ENCODE measurements around the gene DUSP22.
"Not testable (repeated sequence)": the region's sequence is repeated elsewhere in the genome, so short reads cannot be mapped to it uniquely, and the experiment has no call there.

Gene DUSP22

DNA sequence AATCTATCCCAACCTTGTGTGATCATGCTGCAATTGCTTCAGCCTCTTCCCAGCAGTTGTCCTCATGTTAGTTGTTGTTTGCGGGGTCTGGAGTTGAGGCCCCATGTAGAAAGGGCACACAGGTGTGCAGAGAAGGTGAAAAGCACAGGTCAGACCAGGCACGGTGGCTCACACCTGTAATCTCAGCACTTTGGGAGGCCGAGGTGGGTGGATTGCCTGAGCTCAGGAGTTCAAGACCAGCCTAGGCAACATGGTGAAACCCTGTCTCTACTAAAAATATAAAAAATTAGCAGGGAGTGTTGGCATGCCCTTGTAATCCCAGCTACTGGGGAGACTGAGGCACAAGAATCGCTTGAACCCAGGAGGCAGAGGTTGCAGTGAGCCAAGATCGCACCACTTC, 6.4 kb upstream of the DUSP22 start:
- not testable (repeated sequence) for H3K9me3 Mint-ChIP-seq, H3K4me3 Mint-ChIP-seq, DNase-seq, H3K27ac Mint-ChIP-seq, H3K27me3 Mint-ChIP-seq
- H3K4me1 Mint-ChIP-seq, result peaks cover 45% of the 10 kb centered on the region
- CTCF ChIA-PET, result interaction anchor here (0.6 to 1.4 kb wide), 2 partner anchors 54 to 91 kb away, joined by 3 to 5 read pairs; no protein-coding TSS in a partner anchor
- peaks cover 10% of the 10 kb centered on the region for H3K36me3 Mint-ChIP-seq

DNA sequence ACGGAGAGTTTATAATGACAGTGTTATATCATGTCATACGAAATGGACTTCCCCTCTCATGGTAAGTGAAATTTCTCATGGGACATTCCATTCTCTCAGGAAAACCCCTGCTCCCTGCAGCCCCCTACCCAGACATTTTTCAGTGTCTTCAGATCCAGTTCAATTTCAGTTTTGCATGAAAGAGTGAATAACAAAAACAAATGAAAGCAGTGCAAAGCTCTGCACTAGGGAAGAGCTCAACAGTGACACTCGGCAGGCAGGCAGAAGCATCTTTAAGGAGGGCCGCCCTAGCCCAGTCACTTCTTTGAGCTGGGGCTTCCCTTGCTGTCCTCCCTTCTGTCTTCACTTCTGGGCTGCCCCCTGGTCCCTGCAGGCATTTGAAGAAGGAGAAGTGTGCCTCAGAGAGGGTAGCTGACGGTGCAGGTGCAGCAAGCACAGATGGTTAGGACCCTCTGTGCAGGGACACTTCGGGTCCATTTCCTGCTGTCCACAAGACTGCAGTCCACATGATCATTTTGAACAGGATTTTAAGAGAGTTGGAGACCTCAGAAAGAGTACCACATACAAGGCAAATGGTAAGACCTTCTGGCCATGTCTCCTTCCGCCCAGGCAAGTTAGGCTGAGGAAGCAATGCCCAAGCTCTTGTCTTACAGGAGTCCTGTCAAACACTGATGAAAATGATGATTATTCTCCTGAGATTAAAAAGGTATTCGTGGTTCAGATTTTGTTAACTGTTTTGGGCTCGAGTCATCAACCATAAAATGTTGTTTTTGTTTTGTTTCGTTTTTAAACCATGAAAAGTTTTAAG, 5.4 kb upstream of the DUSP22 start:
- no peak overlapping the region for H3K4me3 Mint-ChIP-seq
- H3K4me1 Mint-ChIP-seq, result peaks cover 52% of the 10 kb centered on the region
- DNase-seq, result no peak
- peaks cover 10% of the 10 kb centered on the region for H3K36me3 Mint-ChIP-seq
- CTCF ChIA-PET, result interaction anchor here (0.7 to 1.4 kb wide), 3 partner anchors 63 to 92 kb away, joined by 3 to 5 read pairs (median 3); no protein-coding TSS in a partner anchor
- H3K9me3 Mint-ChIP-seq, result peaks cover 2% of the 10 kb centered on the region
- H3K27me3 Mint-ChIP-seq, result no peaks in the 10 kb centered on the region
- peak overlapping the region; percentile 6 for H3K27ac Mint-ChIP-seq

DNA sequence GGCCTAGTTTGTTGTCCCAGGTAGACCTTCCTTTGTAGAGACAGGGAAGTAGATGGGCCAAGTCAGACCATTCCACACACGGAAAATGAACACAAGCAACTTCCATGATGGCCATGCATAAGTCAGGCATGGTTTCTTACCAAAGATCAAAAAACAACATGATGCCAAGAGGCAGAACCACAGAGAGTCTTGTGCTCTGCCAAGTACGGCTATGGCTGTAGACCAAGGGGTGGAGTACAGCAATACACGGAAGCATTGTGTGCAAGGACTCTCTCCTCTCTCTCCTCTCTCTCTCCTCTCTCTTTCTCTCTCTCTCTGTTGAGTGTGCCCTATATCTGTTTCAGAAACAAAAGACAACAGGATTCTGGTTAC, 4.8 kb upstream of the DUSP22 start:
- CTCF ChIA-PET, result interaction anchor here (0.7 to 0.9 kb wide), 2 partner anchors 63 to 71 kb away, joined by 3 read pairs; no protein-coding TSS in a partner anchor
- peaks cover 52% of the 10 kb centered on the region for H3K4me1 Mint-ChIP-seq
- peaks cover 2% of the 10 kb centered on the region for H3K9me3 Mint-ChIP-seq
- H3K27ac Mint-ChIP-seq, result no peak overlapping the region
- peaks cover 10% of the 10 kb centered on the region for H3K36me3 Mint-ChIP-seq
- H3K4me3 Mint-ChIP-seq, result no peak overlapping the region
- DNase-seq, result no peak
- H3K27me3 Mint-ChIP-seq, result no peaks in the 10 kb centered on the region

DNA sequence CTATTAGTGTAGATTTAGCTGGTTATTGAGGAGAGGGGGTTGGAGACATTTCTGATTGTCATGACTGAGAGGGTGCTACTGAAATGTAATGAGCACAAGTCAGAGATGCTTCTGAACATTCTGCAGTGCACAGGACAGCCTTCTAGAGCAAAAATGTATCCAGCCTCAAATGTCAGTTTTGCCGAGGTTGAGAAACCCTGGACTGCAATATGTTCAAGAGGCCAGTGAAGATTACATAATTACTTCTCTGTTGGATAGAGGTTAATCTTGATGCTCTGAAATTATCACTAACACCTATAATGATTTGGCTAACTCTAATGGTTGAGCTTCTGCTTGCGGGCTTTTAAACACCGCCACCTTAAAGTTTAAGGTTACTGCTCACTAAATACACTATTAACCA, 3.4 kb upstream of the DUSP22 start:
- DNase-seq, result no peak
- no peak overlapping the region for H3K27ac Mint-ChIP-seq
- CTCF ChIA-PET, result no interaction called here
- H3K27me3 Mint-ChIP-seq, result no peaks in the 10 kb centered on the region
- H3K4me1 Mint-ChIP-seq, result peaks cover 55% of the 10 kb centered on the region
- no peak overlapping the region for H3K4me3 Mint-ChIP-seq
- peaks cover 14% of the 10 kb centered on the region for H3K36me3 Mint-ChIP-seq
- no peaks in the 10 kb centered on the region for H3K9me3 Mint-ChIP-seq

DNA sequence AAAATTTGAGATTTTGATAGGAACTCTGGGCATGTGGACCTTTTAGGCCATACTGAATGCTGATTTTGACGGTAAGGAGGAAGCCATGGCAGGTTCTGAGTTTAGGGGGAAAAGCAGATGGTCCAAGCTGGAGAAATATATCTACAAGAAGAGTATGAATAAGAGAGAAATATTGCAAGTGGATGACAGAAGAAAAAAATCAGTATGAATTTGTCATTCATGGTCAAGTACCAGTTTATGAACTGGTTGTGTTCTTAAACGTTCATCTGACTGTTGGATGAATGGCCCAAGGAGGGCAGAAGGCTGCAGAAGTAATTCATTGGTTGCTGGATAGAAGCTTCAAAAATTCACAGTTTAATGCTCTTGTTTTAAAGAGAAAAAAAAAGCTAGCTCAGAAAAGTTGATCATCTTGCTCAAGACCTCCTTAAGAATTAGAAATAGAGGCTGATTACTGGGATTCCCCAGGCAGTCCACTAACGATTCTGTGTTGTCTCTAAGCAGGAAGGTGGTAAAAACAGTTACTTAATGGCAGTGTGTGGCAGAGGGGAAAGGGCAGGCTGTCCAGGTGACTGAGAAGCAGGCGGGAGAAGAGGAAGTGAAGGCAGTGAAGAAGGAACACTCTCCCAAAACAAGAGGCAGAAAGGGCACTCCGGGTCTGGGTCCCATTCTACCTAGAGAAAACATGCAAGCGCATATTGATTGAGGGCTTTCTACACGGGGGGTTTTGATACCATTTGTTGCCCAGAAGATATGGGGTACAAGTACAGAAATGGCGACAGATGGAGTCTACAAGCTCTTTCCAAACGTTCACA, 2.0 kb upstream of the DUSP22 start:
- DNase-seq, result no peak
- Mint-ChIP-seq H3K4me3 (peak overlapping the region; percentile 79), H3K27me3 (no peaks in the 10 kb centered on the region), H3K9me3 (no peaks in the 10 kb centered on the region), H3K36me3 (peaks cover 16% of the 10 kb centered on the region), H3K27ac (peak overlapping the region; percentile 25), H3K4me1 (peaks cover 53% of the 10 kb centered on the region)
- CTCF ChIA-PET, result no interaction called here

DNA sequence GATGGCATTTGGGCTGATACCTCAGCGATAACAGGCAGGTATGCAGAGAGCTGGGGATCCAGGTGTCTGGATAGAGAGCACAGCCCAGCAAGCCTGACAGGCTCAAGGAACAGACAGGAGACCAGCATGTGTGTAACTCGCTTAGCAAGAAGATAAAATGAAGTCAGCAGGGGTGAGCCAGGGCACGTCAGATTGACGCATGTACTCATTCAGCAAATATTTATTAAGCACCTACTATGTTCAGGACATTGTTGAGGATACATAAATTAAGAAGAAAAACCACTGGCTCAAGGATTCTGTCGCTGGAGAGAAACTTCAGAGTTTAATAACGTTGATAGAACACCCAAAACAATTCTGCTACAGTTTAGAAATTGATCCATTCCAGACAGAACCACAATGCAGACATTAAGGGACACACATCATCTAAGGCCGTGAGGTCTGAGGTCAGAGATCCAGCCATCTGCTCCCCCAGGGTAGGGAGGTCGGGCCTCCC, 1.0 kb upstream of the DUSP22 start:
- peaks cover 56% of the 10 kb centered on the region for H3K4me1 Mint-ChIP-seq
- CTCF ChIA-PET, result no interaction called here

DNA sequence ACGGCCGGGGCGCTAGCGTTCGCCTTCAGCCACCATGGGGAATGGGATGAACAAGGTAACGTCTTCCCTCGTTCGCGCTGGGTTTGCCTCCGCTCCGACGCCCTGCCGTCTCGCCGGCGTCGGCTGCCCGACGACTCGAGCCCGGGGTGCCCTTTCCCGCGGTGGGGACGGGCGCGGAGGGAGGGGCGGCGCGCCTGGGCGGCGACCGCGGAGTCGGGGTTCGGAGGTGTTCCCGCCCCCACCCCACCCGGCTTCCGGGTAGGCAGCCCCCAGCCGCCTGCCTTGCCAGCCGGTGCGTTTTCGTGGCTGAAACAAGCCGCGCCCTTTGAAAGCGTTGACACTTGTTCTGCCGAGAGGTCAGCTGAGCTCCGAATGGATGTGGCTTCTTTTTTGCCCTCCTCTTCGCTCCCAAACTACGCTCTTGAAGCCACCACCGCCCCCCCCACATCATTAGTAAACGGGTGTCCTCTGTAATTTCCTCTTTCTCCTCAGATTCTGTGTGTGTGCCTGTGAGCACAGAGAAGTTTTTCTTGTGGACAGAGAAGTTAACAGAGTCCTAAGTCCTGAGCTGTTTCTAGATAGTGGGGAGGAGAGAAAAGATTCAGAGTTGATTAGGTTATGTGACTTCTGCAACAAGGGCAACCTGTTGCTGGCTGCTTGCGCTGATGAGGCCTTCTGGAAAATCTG, 362 bp downstream of the DUSP22 start:
- peaks cover 64% of the 10 kb centered on the region for H3K4me1 Mint-ChIP-seq
- CTCF ChIA-PET, result interaction anchor here (0.7 to 1.7 kb wide), 7 partner anchors 16 to 430 kb away, joined by 3 to 8 read pairs (median 3); no protein-coding TSS in a partner anchor
- H3K4me3 Mint-ChIP-seq, result peak overlapping the region; percentile 82
- DNase-seq, result peak; percentile 92
- H3K36me3 Mint-ChIP-seq, result peaks cover 19% of the 10 kb centered on the region
- no peaks in the 10 kb centered on the region for H3K9me3 Mint-ChIP-seq
- H3K27me3 Mint-ChIP-seq, result no peaks in the 10 kb centered on the region
- H3K27ac Mint-ChIP-seq, result peak overlapping the region; percentile 96

More for the DNA sequence above, 1.0 kb upstream of the DUSP22 start:
- Mint-ChIP-seq H3K27ac (peak overlapping the region; percentile 91), H3K9me3 (no peaks in the 10 kb centered on the region), H3K36me3 (peaks cover 18% of the 10 kb centered on the region), H3K27me3 (no peaks in the 10 kb centered on the region), H3K4me3 (peak overlapping the region; percentile 79)
- no peak for DNase-seq

DNA sequence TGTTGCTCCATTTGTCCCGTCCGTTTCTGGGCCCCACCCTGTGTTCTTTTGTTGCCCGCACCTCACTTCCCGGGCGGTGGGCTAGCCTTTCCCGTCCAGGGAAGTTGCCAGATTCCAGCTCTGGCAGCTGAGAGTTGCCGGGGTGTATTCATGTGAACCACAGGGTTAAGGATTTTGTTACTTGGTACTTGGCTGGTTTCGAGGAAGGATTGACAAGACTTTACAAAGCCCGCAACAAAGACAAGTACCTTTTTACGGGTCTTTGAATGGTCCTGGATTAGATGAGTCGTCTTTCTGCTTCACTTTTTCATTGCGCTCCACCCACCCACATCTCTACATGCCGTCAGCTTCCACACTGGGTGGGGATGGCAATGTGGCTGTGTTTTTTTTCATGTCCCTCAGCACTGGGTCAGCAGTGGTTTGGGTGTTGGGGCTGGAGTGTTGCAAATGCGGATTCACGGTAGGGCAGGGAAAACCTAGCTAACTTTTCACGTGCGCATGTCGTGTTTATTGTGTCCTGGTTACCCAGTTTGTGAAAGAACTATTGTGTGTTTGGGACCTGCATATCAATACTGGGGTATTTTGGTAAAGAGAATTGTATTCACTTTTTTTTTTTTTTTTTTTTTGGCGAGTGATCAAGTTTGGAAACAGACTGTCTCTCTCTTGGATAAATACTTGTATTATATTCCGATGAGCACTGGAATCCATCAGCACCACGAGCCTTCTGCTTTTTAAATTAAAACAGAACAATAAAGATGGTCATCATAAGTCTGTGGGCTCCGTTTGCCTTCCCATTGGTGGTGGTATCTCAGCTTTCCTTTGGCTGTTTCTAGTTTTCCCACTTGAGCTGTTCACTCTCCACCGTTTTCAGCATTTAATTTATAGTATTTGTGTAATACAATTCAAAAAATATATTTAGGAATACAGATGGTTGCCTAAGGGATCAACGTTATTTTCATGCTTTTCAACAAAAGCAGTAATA, 1.2 kb downstream of the DUSP22 start:
- peak overlapping the region; percentile 82 for H3K4me3 Mint-ChIP-seq
- H3K27me3 Mint-ChIP-seq, result no peaks in the 10 kb centered on the region
- peaks cover 63% of the 10 kb centered on the region for H3K4me1 Mint-ChIP-seq
- H3K27ac Mint-ChIP-seq, result peak overlapping the region; percentile 96
- CTCF ChIA-PET, result interaction anchor here (0.7 to 1.7 kb wide), 7 partner anchors 15 to 429 kb away, joined by 3 to 8 read pairs (median 3); no protein-coding TSS in a partner anchor
- H3K36me3 Mint-ChIP-seq, result peaks cover 16% of the 10 kb centered on the region
- H3K9me3 Mint-ChIP-seq, result no peaks in the 10 kb centered on the region
- peak; percentile 44 for DNase-seq

DNA sequence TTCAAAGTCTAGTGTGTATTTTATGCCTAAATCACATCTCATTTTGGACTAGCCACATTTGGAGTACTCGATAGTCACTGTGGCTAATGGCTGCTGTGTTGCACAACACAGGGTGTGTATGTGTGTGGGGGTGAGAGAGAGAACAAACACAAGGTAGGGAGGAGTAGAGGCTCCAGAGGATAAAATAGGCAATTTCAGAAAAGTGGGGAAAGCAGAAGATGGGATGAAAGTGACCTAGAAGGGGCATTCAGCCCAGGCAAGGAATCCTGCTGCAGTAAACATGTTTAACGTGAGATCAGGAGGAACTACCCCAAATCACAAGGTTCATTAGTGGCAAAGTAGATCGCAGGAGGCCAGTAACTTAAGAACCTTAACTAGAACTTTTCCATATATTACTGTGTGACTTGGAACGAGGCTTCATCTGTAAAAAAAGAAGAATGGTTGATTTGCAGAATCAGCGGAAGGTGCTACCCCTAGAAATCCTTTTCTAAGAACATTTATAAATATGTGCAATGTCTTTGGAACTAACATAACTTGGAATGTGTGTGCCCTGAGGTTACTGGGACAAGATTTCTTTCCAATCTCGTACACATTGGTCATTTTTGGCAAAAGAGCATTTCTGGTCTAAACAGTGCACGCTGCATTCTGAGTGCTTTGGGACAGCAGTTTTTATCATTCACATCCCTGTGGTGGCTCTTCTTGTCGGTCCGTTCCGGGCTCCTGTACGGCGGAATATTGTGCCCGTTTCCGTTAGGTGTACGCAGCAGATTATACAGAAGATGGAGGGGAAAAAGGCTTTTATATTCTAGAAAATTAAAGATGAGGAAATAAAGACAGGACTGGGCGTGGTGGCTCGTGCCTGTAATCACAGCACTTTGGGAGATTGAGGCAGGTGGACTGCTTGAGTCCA, 2.6 kb downstream of the DUSP22 start:
- H3K36me3 Mint-ChIP-seq, result peaks cover 16% of the 10 kb centered on the region
- no peaks in the 10 kb centered on the region for H3K27me3 Mint-ChIP-seq
- H3K9me3 Mint-ChIP-seq, result no peaks in the 10 kb centered on the region
- DNase-seq, result no peak
- peak overlapping the region; percentile 38 for H3K27ac Mint-ChIP-seq
- no peak overlapping the region for H3K4me3 Mint-ChIP-seq
- H3K4me1 Mint-ChIP-seq, result peaks cover 61% of the 10 kb centered on the region
- CTCF ChIA-PET, result no interaction called here

DNA sequence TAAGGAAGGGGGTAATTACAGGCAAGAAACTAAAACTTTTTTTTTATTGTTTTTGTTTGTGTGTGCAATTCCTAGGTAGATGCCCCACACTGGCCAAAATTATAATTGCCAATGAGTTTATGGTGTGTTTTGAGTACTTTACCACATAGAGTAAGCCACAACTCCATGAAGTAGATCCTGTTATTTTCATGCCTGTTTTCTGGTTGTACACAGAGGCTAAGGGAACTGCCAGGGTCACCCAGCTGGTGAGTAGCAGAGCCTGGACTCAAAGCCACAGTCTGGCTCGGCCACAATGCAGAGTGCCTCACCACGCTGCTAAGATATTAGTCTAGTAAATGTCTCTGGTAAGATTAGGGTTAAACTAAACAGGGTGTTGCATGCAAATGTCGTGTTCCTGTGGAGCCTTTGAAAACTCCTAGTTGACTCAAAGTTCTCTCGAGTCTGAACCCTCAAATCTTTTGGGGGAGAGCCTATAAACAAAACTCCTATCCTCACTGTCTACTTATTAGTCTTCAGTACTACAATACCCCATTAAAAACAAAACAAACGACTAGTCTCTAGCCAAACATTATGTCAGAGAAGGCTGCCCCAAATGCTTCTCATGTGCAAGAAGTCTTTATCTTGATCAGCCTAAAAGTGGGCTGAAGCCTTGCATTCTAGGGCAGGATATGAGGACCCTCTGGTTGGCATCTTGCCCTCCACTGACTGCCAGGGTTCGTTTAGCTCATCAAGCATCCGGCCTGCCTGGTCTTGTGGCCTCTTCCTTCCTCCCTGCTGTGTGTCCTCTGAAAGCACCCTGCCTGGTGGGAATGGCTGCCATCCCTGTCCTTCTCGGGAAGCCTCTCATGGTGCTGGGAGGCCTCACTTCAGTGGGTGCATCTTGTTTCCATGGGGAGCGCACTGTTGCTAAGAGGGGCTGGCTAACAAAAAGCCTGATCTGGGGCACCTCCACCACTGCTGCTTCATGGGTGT, 4.2 kb downstream of the DUSP22 start:
- H3K4me1 Mint-ChIP-seq, result peaks cover 47% of the 10 kb centered on the region
- no peak overlapping the region for H3K4me3 Mint-ChIP-seq
- peaks cover 10% of the 10 kb centered on the region for H3K36me3 Mint-ChIP-seq
- H3K9me3 Mint-ChIP-seq, result no peaks in the 10 kb centered on the region
- CTCF ChIA-PET, result interaction anchor here (1.0 to 1.3 kb wide), 2 partner anchors 10 to 17 kb away, joined by 3 to 4 read pairs; no protein-coding TSS in a partner anchor
- H3K27ac Mint-ChIP-seq, result peak overlapping the region; percentile 71
- H3K27me3 Mint-ChIP-seq, result no peaks in the 10 kb centered on the region
- no peak for DNase-seq

DNA sequence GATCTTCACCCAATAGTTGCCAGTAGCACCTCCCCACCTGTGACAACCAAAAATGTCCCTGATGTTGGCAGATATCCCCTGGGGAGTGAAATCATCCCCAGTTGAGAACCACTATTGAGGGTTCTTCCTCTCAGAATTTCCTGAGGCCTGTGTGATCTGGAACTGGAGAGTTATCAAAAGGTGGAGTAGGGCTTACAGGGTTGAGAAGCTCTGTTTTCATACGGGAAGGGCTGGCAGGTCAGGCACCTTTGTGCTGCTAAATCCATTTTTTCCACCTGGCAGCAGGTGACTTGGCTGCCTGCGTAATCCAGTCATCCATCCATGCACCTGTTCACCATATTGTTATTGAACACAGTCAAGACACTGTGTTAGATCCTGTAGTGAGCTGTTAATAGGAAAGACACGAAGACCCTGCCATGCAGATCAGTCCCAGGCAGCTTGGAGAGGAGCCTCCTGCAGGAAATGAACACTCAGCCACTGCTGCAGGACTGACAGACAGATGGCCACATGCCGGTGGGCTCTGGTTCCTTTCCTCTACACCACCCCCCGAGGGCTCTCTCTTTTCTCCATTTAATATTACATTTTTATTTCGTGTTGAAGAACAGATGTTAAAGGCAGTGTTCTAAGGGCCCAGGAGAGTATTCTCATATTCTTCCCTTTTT, 5.4 kb downstream of the DUSP22 start:
- Mint-ChIP-seq H3K9me3 (no peaks in the 10 kb centered on the region), H3K27ac (no peak overlapping the region), H3K27me3 (no peaks in the 10 kb centered on the region), H3K4me1 (peaks cover 45% of the 10 kb centered on the region), H3K4me3 (no peak overlapping the region), H3K36me3 (peaks cover 10% of the 10 kb centered on the region)
- no peak for DNase-seq
- CTCF ChIA-PET, result interaction anchor here (1.3 kb wide), 1 partner anchor 79 kb away, joined by 3 read pairs; no protein-coding TSS in a partner anchor
